Gastroesophageal sphincter (tissue), 4 donors: Measurements from ENCODE around the gene RALGPS1. TPM values are rescaled to one million over a fixed set of nuclear protein-coding genes. Genes with fewer than 3 reads are reported as not detected.

Source experiments
- ATAC-seq: fragments of 150-250 bp; one replicate; pipeline ENCODE4 v1.9.1; 2016; ENCODE audit warnings: mild to moderate bottlenecking, moderate library complexity
- H3K27ac ChIP-seq, 4 donors: fragments of 200-600 bp; sonication (generic) in 3 of 4; 1 replicate in 3 of 4; 2 replicates in 1 of 4; pipeline ENCODE4 v1.5.1; 2016 to 2019
- H3K27me3 ChIP-seq: fragments of 200-600 bp; sonication (generic); one replicate; pipeline ENCODE4 v1.5.1; 2019
- H3K36me3 ChIP-seq, 2 donors: fragments of 200-600 bp; sonication (generic); one replicate each; pipeline ENCODE4 v1.5.1; 2019; ENCODE audit warnings: control low read depth in 1 of 2
- H3K4me1 ChIP-seq, 3 donors: fragments of 200-600 bp; sonication (generic); 1 replicate in 2 of 3; 2 replicates in 1 of 3; pipeline ENCODE4 v1.5.1; 2016 to 2019; ENCODE audit warnings: control low read depth in 2 of 3
- H3K4me3 ChIP-seq, 2 donors: fragments of 200-600 bp; sonication (generic); one replicate each; pipeline ENCODE4 v1.5.1; 2019; ENCODE audit warnings: mild to moderate bottlenecking in 1 of 2, moderate library complexity in 1 of 2
- H3K9me3 ChIP-seq, 3 donors: fragments of 200-600 bp; sonication (generic); one replicate each; pipeline ENCODE4 v1.5.1; 2017 to 2019; ENCODE audit warnings: control low read depth in 2 of 3
- EP300 ChIP-seq: sonication (generic); formaldehyde crosslinking; IDR thresholded peaks from one replicate; pipeline ENCODE4 v1.6.1; 2017; ENCODE audit warnings: antibody characterized with exemption, mild to moderate bottlenecking
- POLR2A ChIP-seq, 2 donors: fragments of 450-650 bp; IDR thresholded peaks; one replicate each; pipeline ENCODE4 v1.6.1; 2017; ENCODE audit warnings: antibody characterized with exemption in 2 of 2, mild to moderate bottlenecking in 2 of 2, moderate library complexity in 1 of 2
- POLR2AphosphoS5 ChIP-seq: sonication (generic); formaldehyde crosslinking; IDR thresholded peaks from one replicate; pipeline ENCODE4 v1.6.1; 2017; ENCODE audit warnings: antibody characterized with exemption
- WGBS, 2 donors: methylation state at CpG; one replicate each; pipeline ENCODE4 v1.1.5; 2018; ENCODE audit warnings: low coverage in 1 of 2; 5-methylcytosine and 5-hydroxymethylcytosine counted together
- total RNA-seq, 4 donors: library from RNA; depleted of rRNA; stranded (reverse); fragments of >200 nt; gene quantifications; one replicate each; pipeline ENCODE4 v1.1.0, GENCODE V29; 2016
- TF ChIP-seq, protein P1 (sequence below), 4 experiments: fragments of 200-600 bp in 2 of 4; fragments of 450-650 bp in 2 of 4; sonication (generic) in 1 of 4; IDR thresholded peaks; one replicate each; pipeline ENCODE4 v1.5.1; 2017 to 2019; ENCODE audit warnings: antibody characterized with exemption in 4 of 4, mild to moderate bottlenecking in 2 of 4, moderate library complexity in 2 of 4

The RALGPS1 gene
- total RNA-seq, 4 donors from 2014 or later, result 5.9 to 17.4 (median 11.3) TPM

DNA sequence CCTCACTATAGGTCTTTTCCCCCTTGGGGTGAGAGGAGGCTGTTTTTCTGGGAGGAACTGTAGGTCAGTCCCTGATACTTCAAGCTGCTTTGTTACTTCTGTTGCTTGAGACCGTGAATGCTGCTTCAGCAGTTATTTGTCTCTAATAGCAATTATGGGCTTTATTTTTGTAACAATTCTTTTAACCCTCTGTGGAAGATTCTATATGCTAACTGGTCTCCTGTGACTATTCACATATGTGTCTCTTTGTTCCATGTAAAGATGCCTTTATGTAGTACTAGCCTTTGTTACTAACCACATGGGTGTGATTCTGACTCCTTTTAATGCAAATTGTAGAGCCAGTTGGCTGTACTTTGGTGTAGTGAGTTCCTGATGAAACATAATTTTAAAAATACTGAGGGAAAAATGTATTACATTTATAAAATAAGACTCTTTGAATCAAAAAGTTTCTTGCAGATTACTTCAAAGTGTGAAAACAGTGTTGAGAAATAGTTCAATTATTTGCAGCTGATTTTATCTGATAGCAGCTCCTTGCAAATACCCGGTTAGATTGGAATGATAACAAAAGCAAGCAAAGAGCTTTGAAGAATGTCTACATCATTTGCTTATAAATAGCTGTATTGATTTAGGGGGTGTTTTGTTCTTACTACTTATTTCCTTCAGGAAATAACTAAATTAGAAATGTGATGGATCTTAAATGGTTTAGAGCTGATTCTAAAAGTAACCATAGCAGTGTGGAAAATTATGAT, 161.2 kb downstream of the RALGPS1 start:
- TF ChIP-seq POLR2AphosphoS5 (no peak), EP300 (no peak), POLR2A (IDR thresholded peaks at IDR 0.05) (no peak)
- TF ChIP-seq, protein P1, sequence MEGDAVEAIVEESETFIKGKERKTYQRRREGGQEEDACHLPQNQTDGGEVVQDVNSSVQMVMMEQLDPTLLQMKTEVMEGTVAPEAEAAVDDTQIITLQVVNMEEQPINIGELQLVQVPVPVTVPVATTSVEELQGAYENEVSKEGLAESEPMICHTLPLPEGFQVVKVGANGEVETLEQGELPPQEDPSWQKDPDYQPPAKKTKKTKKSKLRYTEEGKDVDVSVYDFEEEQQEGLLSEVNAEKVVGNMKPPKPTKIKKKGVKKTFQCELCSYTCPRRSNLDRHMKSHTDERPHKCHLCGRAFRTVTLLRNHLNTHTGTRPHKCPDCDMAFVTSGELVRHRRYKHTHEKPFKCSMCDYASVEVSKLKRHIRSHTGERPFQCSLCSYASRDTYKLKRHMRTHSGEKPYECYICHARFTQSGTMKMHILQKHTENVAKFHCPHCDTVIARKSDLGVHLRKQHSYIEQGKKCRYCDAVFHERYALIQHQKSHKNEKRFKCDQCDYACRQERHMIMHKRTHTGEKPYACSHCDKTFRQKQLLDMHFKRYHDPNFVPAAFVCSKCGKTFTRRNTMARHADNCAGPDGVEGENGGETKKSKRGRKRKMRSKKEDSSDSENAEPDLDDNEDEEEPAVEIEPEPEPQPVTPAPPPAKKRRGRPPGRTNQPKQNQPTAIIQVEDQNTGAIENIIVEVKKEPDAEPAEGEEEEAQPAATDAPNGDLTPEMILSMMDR (IDR thresholded peaks at IDR 0.05), result no peak
- peak overlapping the region in 1 of 4 donors; percentile 31 for H3K27ac ChIP-seq
- H3K4me3 ChIP-seq, result no peak overlapping the region
- peaks cover 0 to 37% (median 6%) of the 10 kb centered on the region in 3 donors for H3K4me1 ChIP-seq
- ATAC-seq, result no peak
- WGBS, 2 donors, result 49 to 63% methylated on average over 2 of the region's 2 CpGs
- peaks cover 0 to 12% (median 0%) of the 10 kb centered on the region in 3 donors for H3K9me3 ChIP-seq
- no peaks in the 10 kb centered on the region for H3K27me3 ChIP-seq
- H3K36me3 ChIP-seq, result peaks cover 0 to 8% of the 10 kb centered on the region in 2 donors

DNA sequence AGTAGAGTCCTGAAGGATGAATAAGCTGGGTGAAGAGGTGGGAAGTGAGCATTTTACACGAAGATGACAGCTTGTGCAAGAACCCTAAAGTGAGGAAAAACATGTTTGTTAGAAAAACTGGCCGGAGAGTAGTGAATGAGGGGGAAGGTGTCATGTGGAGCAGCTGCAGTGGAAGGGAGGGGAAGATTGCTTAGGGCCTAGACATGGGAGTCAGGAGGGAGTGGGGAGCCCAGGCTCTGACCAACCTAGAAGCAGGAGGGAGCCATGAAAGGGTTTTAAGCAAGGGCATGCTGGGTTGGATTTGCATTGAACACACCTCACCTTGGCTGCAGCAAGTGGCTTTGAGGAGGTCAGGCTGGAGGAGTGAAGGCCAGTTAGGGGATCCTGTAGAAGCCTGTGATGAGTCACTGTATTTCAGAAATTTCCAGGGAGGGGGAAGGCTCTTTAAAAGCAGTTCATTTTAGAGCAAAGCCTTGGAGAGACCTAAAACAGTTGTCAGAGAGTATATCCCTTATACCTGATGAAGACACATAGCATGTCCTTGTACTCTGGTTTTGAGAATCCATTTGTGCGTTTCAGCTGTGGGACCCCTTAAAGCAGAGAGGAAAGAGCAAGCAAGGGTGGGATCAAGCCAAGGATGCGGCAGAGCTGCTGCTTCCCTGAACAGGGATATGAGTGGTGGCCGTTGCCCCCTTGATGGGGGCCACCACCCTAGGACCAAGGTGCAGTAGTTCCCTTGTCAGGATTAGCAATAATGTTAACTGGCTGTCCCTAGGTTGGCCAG, 162.5 kb downstream of the RALGPS1 start:
- H3K27ac ChIP-seq, result peak overlapping the region in 2 of 4 donors; percentile 7 to 19
- TF ChIP-seq, protein P1 (IDR thresholded peaks at IDR 0.05), result no peak
- TF ChIP-seq EP300 (no peak), POLR2AphosphoS5 (no peak), POLR2A (IDR thresholded peaks at IDR 0.05) (no peak)
- H3K9me3 ChIP-seq, result peaks cover 0 to 3% (median 0%) of the 10 kb centered on the region in 3 donors
- peak; percentile 32 for ATAC-seq
- H3K4me3 ChIP-seq, result no peak overlapping the region
- 64 to 74% methylated on average over 3 to 4 of the region's 5 CpGs for WGBS, 2 donors
- no peaks in the 10 kb centered on the region for H3K27me3 ChIP-seq
- peaks cover 0 to 4% of the 10 kb centered on the region in 2 donors for H3K36me3 ChIP-seq
- H3K4me1 ChIP-seq, result peaks cover 0 to 37% (median 6%) of the 10 kb centered on the region in 3 donors

DNA sequence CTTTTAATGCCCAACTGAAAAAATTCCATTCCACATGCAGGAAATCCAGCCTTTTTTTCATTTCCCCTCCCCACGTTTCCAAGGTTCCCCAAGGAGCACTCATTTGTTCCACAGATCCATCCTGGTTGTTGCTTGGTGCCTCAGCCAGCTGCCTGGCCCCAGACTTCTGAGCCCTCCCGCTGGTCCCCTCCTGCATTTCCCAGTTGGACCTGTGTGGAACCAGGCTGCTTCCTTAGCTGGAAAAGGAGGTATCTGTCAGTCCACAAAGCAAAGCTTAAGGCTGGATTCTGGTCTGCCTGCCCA, 163.0 kb downstream of the RALGPS1 start:
- Histone ChIP-seq H3K4me1 (peaks cover 0 to 37% (median 6%) of the 10 kb centered on the region in 3 donors), H3K27ac (peak overlapping the region in 2 of 4 donors; percentile 7 to 19), H3K27me3 (no peaks in the 10 kb centered on the region), H3K4me3 (no peak overlapping the region), H3K9me3 (no peaks in the 10 kb centered on the region), H3K36me3 (no peaks in the 10 kb centered on the region)
- no peak for TF ChIP-seq EP300
- no peak for ATAC-seq
- WGBS, 2 donors, result 40 to 100% methylated on average over 1 to 2 of the region's 2 CpGs

DNA sequence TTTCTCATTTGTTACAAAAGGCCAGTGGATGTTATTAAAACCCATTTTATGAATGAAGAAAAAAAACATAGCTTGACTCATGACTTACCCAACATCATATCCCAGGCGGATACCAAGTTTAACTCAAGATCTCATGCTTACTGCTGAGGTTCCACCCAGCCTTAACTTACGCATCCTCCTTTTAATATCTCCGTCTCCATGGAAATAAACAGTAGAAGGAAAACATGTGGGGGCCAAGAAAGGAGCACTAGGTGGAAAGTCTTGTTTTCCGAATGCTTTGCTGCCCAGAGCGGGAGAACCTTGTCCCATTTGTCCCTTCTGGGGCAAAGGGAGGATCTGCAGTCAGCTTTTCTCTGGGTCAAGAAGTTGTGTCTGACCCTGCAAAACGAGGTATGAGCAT, 163.8 kb downstream of the RALGPS1 start:
- H3K27ac ChIP-seq, result no peak overlapping the region
- no peak overlapping the region for H3K4me3 ChIP-seq
- H3K36me3 ChIP-seq, result no peaks in the 10 kb centered on the region
- no peak for TF ChIP-seq EP300
- TF ChIP-seq, protein P1 (IDR thresholded peaks at IDR 0.05), result no peak
- no peak for TF ChIP-seq POLR2A (IDR thresholded peaks at IDR 0.05)
- no peak for TF ChIP-seq POLR2AphosphoS5
- no peaks in the 10 kb centered on the region for H3K9me3 ChIP-seq
- ATAC-seq, result no peak
- WGBS, 2 donors, result 69 to 92% methylated on average over 6 of the region's 6 CpGs
- H3K27me3 ChIP-seq, result no peaks in the 10 kb centered on the region
- H3K4me1 ChIP-seq, result peaks cover 0 to 37% (median 6%) of the 10 kb centered on the region in 3 donors

DNA sequence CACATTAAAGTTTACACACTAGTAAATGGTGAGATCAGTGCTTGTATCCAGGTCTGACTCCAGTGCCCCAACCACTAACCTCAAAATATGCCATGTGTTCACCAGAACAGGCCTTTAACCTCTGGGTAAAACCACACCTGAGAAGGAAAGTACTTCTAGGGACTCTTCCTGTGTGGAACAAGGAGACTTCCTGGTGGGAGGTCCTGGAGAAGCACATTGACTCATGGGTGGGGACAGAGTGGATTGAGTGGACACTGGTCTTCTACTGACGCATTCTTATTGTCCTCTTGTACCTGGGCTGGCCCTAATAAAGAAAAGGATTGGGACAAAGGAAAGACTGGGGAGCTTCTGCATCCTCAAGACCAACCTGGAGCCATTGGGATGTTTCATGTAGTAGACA, 164.4 kb downstream of the RALGPS1 start:
- Histone ChIP-seq H3K36me3 (no peaks in the 10 kb centered on the region), H3K4me3 (no peak overlapping the region), H3K27ac (no peak overlapping the region), H3K9me3 (no peaks in the 10 kb centered on the region), H3K27me3 (no peaks in the 10 kb centered on the region), H3K4me1 (peaks cover 0 to 35% (median 6%) of the 10 kb centered on the region in 3 donors)
- TF ChIP-seq, protein P1 (IDR thresholded peaks at IDR 0.05), result no peak
- TF ChIP-seq POLR2AphosphoS5 (no peak), EP300 (no peak), POLR2A (IDR thresholded peaks at IDR 0.05) (no peak)
- no peak for ATAC-seq
- 100% methylated on average over 1 of the region's 1 CpG for WGBS, 2 donors
